Retinal pigment epithelial cell (primary cell): ENCODE results near the gene SMIM3.
A peak's percentile ranks its signal among the peaks of the same experiment; 100 is the strongest.

Source experiments
- DNase-seq: peaks from one replicate; pipeline ENCODE4 v3.0.0-alpha.2; 2010; ENCODE audit warnings: low read depth
- H3K4me3 ChIP-seq: 2 replicates; pipeline ENCODE4 v1.5.1; 2011; ENCODE audit warnings: mild to moderate bottlenecking, low read length, control low read depth, moderate library complexity
- TF ChIP-seq, protein P1 (sequence below): conservative IDR thresholded peaks from 2 replicates; pipeline ENCODE4 v1.5.1; 2011; ENCODE audit warnings: low read depth, low read length, control low read depth, inconsistent platforms

Gene SMIM3

DNA sequence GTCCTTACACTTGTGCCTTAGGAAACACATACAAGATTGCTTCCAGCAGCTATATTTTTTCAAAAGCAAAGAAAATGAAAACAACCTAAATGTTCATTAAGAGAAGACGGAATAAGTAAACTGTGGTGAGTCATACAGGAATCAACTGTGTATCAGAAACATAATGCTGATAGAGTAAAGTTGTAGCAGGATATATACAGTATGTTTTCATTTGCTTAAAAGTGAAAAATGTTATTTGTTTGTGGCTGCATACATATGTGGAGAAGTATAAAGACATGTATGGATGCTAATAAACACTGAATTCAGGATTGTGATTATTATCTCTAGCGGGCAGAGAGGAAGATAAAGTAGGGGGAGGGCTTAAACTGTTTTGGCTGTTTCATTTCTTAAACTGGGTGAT is 28.1 kb upstream of the SMIM3 start:
- no peak overlapping the region for H3K4me3 ChIP-seq
- DNase-seq, result no peak
- TF ChIP-seq, protein P1, sequence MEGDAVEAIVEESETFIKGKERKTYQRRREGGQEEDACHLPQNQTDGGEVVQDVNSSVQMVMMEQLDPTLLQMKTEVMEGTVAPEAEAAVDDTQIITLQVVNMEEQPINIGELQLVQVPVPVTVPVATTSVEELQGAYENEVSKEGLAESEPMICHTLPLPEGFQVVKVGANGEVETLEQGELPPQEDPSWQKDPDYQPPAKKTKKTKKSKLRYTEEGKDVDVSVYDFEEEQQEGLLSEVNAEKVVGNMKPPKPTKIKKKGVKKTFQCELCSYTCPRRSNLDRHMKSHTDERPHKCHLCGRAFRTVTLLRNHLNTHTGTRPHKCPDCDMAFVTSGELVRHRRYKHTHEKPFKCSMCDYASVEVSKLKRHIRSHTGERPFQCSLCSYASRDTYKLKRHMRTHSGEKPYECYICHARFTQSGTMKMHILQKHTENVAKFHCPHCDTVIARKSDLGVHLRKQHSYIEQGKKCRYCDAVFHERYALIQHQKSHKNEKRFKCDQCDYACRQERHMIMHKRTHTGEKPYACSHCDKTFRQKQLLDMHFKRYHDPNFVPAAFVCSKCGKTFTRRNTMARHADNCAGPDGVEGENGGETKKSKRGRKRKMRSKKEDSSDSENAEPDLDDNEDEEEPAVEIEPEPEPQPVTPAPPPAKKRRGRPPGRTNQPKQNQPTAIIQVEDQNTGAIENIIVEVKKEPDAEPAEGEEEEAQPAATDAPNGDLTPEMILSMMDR, result no peak

DNA sequence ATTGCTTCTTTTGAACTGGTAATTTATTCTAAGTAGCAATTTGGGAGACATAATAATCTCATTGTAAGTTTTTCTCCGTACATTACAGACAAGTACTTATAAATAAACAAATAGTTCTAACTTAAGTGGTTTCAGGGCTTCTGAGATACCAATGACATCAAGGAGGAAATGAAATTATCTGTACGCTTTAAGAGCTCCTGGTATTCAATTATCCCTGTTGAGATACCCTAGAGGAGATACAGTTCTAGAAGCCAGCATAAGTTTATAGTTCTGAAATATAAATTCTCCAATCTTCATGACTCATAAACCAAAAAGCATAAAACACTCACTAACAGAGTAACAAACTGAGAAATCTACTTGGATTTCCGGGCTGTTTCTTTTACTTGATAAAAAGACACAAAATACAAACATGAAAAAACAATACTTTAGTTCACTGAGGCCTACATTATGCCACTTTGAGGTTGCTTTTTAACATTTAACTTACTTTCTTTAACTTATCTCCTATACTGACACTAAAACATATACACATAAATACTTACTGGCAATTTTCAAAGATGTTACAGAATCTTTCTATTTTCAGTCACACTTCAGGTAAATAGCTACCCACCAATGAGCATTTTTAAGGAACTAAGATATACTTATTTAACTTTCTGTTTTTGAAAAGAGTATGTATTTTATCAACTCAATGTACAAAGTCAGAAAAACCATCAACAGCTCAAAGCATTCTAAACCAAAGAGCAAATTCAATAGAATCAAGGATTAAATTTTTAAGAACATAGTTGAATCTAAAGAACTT is 27.3 kb upstream of the SMIM3 start:
- TF ChIP-seq, protein P1, result no peak

DNA sequence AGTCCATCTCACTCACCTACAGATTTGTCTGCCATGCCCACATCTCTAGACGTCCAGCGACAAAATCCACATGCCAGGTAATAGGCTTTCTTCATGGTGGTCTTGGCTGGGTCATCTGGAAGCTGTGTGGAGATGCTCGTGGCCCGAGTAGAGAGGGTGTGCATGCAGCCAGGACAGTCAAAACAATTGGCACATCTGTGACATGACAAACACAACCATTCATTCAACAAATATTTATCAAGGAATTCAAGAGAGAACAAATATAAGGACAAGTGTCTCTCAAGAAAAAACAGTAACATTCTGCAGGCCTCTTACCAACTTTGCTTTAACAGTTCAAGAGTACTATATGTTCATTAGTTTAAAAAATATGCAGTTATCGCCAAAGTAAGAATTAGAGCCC is 25.1 kb upstream of the SMIM3 start:
- H3K4me3 ChIP-seq, result no peak overlapping the region
- TF ChIP-seq, protein P1, result no peak
- no peak for DNase-seq

More for the DNA sequence above, 27.3 kb upstream of the SMIM3 start:
- H3K4me3 ChIP-seq, result no peak overlapping the region
- no peak for DNase-seq

DNA sequence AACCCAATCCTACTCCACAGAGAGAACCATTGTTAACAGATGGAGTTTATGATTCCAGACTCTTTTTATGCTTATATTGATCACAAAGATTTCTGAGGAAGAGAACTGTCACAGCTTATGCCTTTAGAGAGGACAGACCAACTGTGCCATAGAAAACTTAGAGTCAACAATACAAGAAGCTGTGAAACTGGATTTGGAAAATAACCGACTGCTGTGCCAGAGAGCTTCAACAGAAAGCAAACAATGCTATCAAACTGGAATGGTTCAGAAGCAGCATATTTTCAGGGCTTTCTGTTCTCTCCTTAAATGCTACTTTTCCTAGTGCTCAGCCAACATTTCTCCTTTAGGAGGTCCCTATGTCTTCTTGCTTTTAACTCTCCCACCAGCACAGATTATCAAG is 24.7 kb upstream of the SMIM3 start:
- TF ChIP-seq, protein P1, result no peak
- DNase-seq, result no peak
- no peak overlapping the region for H3K4me3 ChIP-seq

DNA sequence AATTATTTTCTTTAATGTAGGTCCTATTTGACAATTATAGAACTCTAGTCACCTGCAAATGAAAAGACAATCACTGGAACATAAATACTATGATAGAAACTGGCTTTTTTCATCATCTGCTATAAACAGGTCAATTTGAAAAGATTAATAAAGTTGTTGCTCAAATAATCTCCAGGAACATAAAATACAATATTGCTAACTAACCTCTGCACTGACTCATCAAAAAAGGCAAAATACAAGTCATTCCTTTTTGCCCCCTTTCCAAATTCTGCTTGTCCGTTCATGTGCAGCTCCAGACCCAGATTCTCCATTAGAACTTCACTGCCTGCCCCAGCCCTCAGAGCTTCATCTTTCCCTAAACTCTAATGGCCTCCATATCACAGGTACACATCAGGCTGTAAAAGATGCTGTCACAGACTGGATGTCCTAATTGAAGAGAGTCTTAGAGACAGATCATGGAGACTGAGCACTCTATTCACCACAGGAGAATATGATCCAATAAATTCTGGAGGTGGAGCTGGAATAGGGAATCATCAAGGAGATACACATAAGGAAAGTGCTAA is 21.4 kb upstream of the SMIM3 start:
- peak overlapping the region; percentile 67 for H3K4me3 ChIP-seq
- TF ChIP-seq, protein P1, result no peak
- DNase-seq, result no peak

DNA sequence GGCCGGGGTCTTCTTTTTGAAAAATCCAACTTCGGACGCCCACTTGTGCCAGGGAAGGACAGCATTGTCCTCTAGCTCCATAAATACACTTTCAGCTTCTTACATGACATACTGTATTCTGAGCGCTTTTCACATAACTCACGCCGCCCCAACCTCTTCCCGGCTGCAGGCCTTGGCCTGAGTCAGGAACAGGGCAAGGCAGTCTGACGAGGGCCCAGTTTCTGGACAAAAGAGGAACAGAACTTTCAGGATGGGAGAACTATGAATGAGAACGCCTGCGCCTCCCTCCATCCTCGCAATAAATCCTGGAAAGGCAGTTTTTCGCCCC is 20.4 kb upstream of the SMIM3 start:
- H3K4me3 ChIP-seq, result peak overlapping the region; percentile 67
- TF ChIP-seq, protein P1, result no peak
- no peak for DNase-seq
